ENCODE data around the gene PER1.

DNA sequence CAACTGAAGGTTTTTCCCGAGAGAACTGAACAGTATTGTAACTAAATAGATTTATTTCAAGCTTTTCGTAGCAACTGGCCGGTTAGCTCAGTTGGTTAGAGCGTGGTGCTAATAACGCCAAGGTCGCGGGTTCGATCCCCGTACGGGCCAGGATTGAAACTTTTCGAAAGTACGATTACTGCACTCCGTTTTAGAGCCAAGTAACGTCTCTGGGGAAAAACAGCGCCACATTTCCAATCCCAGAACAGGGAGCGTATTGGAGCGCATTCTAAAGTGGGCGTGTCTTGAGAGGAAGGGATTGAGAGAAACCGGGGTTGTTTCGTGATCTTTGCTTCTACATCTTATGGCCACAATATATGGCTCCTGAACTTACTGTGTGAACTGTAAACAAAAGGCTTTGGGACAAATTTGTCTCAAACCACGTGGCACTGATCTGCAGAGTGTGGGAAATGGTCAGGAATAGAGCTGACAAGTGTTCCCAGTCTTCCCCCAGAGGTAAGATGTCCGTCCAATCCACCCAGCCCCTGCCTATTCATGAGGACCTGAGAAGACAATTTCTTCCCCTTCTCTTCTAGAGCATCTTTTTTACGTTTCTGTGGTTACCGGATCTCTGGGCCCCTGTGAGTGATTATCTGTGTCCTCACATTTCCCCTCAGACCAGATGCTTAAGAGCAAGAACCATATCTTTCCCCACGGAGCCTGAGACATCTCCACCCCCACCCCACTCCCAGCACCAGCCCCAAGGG lies 35.5 kb upstream of the PER1 start:
- TF ChIP-seq, protein P1, sequence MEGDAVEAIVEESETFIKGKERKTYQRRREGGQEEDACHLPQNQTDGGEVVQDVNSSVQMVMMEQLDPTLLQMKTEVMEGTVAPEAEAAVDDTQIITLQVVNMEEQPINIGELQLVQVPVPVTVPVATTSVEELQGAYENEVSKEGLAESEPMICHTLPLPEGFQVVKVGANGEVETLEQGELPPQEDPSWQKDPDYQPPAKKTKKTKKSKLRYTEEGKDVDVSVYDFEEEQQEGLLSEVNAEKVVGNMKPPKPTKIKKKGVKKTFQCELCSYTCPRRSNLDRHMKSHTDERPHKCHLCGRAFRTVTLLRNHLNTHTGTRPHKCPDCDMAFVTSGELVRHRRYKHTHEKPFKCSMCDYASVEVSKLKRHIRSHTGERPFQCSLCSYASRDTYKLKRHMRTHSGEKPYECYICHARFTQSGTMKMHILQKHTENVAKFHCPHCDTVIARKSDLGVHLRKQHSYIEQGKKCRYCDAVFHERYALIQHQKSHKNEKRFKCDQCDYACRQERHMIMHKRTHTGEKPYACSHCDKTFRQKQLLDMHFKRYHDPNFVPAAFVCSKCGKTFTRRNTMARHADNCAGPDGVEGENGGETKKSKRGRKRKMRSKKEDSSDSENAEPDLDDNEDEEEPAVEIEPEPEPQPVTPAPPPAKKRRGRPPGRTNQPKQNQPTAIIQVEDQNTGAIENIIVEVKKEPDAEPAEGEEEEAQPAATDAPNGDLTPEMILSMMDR (conservative IDR thresholded peaks at IDR 0.05; ENCODE audit: low read depth, low read length), result no peak
- TF ChIP-seq EZH2 (IDR thresholded peaks at IDR 0.05; ENCODE audit: borderline replicate concordance, low read depth, low read length, poor library complexity, severe bottlenecking), result no peak

Data from A673 (cell line).